GM18867 (cell line): ENCODE data around the gene PCGF2.
"Not testable (repeated sequence)": the region's sequence is repeated elsewhere in the genome, so short reads cannot be mapped to it uniquely, and the experiment has no call there.

Experiments
- ATAC-seq: cut with Tn5 transposase; IDR thresholded peaks from one replicate; pipeline ENCODE4 v1.9.1; 2021; ENCODE audit warnings: mild to moderate bottlenecking, moderate library complexity; ENCODE audit not compliant: unreplicated experiment

The PCGF2 gene

DNA sequence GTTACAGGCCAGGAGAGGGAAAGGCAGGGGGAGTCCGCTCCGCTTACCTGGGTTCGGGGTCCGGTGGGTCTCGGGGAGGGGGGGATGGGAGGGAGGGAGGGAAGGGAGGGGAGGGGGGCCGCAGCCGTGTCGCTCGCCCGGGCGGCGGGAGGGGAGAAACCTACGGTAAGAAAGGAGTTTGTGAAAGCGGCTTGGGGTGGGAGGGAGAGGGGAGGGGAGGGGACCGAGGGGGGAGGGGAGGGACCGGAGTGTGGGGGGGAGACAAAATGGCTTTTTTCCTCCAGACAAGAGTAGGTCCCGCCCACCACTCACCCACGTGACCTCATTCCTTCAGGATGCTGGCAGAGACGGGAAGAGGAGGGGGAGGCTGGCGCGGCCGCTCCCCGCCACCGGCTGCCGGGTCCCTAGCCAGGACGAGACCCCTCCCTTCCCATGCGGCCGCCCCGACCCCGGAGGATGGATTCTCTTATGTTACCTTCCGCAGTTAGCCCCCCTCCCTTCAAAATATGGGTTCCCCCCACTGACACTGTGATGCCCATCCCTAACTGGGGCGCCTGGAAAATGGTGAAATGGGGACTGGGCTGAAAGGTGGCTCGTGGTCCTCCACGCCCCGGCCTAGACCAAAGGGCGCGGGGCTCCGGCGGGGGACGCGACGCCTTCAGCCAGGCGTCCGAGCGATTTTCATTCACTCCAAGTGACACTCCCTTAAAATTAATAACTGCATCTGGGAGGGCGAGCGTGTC lies at the start of gene PCGF2:
Gene PCGF2, minus strand, starts transcription at position 188 of the 743 bp plus-strand sequence. CDS start 7,934 bp downstream, outside the sequence.
- no peak for ATAC-seq

DNA sequence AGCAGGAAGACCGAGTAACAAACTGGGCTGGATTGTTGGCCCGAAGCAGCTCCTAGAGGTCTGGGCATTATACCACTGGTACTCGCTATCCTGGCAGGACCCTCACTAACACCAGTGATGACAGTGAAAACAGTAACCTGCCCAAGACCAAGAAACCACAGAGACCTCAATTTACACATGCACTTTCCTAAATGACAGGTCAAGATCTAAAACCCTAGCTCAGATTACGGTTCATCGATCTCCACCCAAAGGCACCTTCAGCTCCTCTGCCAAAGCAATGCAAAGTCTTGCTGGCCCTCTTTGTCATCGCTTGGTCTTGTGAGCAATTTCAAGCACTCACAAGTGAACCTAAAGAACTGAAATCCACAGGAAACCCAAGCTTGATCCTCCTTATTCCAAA lies 49.7 kb upstream of the PCGF2 start:
- ATAC-seq, result no peak

DNA sequence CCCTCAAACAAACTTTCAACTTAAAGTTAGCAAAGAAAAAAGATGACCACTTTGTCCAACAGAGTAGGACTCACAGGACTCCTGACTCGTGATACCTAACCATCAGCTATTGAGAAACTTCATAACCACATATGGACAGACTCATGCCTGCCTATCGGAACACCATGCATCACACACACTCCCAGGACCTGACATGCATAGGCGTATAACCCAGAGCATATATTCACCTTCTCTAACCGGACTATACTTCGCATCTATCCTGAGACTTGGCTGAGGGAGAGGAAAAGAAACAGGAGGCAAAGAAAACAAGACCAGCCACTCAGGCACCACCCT lies 49.0 kb upstream of the PCGF2 start:
- no peak for ATAC-seq

DNA sequence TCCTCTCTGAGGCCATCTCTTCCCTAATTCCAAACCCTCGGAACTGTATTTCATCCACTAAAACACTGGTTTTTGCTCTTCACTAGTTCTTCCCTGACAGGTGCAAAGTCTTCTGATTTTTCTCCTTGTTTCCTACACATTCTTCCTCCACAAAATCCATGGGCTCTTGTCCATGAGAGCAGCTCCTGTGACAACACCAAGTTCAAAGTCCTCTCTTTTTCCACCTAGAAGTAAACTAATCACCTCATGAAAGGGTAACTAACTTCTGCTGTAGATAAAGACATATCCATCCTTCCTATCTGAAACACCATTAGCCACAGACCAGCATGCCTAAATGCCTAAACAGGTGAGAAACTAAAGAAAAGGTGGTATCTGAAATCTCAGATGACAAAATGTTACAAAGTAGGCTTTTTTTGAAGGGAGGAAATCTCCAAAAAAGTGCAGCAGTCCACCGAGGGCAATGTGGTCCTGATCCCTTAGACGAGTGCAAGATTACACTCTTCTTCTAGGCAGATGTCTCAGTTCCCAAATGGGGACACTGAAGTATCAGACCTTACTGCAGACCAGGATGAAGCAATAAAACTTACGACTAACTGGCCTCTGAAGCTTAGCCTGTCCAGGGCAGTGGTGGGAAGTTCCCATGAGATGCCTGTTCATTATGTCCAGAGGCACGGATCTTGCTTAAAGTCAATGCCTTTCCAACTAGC lies 48.5 kb upstream of the PCGF2 start:
- ATAC-seq, result no peak

DNA sequence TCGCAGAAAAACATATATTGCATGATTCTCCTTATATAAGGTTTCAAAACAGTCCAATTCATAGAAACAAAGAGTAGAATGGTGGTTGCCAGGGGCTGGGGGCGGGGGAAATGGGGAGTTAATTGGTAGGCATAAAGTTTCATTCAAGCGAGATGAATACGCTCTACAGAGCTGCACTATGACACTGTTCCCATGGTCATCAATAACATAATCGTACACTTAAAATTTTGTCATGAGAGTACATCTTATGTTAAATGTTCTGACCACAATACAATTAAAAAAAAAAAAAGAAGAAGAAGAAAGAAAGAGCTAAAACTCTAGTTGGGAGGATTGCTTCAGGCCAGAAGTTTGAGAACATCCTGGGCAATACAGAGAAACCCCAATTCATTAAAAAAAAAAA lies 46.1 kb upstream of the PCGF2 start:
- no peak for ATAC-seq

DNA sequence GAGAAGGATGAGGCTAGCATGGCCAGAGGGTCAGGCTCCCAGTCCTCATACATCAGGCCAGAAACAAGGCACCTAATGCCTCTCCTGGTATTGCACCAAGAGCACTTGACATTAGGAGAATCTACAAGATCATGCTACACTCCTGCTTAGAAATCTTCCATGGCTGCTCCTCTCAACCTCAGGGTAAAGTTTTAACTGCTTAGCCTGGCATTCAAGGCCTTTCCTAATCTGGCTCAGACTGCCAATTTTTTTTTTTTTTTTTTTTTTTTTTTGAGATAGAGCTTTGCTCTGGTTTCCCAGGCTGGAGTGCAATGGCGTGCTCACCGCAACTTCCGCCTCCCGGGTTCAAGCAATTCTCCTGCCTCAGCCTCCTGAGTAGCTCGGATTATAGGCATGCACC lies 43.0 kb upstream of the PCGF2 start:
- no peak for ATAC-seq

DNA sequence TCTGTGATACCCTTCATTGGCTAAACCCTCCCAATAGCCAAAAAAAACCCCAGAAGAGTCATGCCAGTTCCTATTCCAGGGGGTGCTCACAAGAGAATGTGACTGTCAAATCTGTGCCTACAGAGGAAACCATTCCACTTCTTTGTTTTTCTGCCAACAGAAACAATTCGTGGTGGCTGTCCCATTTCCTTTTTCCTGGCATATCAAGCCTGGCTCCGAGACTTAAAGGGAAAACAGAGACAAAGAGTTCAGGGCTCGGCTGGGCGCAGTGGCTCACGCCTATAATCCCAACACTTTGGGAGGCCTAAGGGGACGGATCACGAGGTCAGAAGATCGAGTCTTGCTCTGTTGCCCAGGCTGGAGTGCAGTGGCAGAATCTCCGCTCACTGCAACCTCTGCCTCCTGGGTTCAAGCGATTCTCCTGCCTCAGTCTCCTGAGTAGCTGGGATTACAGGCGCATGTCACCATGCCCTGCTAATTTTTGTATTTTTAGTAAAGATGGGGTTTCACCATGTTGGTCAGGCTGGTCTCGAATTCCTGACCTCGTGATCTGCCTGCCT lies 42.1 kb upstream of the PCGF2 start:
- not testable (repeated sequence) for ATAC-seq

DNA sequence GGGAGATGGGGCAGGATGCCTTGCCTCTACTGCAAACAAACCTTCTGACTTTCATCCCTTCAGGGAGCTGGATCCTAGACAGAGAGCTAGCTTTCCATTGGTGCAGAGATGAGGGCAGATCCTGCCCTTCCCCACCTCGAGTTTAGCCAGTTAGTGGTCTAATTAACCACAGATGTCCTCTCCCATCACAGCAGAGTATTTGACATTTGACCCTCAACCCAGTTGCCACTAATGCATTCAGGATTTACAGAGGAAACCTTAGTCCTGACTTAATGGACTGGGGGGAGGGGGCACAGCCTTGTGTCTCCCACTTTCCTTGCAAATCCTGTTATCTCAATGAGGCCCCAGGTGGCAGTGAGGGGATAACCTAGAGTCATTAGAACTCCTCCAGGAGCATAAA lies 41.0 kb upstream of the PCGF2 start:
- no peak for ATAC-seq

DNA sequence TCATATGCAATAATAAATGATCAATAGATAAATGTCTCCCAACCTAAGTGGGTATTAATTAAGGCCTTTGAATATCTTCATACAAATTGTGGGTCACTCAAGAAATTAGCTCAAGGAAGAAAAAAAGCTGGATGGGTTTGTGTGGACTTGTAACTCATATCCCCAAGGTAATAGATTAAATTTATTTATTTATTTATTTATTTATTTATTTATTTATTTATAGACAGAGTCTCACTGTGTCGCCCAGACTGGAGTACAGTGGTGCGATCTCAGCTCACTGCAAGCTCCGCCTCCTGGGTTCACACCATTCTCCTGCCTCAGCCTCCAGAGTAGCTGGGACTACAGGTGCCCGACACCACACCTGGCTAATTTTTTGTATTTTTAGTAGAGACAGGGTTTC lies 39.9 kb upstream of the PCGF2 start:
- not testable (repeated sequence) for ATAC-seq

DNA sequence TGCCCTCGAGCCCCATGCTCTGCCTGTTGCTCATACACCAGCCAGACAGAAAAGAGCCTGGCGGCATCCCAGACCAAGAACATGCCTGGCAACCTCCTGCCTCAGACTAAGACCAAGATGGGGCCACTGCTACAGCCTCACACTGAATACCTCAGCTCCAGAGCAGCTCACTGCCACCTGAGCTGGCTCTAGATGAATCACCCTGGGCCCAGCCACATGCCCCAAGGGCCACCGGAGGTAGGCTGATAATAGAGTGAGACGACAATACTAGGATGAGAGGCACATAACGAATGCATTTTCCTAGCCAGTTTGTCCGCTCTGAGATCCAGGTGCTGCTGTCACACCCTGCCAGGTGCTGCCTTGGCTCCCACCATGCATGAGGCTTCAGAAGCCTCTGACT lies 38.2 kb upstream of the PCGF2 start:
- no peak for ATAC-seq

DNA sequence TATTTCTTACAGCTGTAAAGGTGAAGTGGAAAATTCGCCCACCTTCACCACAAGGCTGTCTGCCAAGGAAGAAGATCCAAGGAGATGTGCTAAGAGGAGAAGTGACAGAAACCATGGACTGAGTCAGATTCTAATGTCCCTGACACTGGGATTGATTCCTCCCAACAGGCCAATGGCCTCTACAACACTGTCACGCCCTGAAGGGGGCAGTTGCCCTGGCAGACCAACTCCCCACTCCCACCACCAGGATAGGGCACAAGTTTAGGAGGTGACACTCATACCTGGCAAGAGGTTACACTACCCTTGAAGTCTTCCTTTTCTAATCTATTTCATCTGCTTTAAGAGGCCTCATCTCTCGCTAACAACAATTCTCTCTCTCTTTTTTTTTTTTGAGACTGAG lies 35.1 kb upstream of the PCGF2 start:
- no peak for ATAC-seq

DNA sequence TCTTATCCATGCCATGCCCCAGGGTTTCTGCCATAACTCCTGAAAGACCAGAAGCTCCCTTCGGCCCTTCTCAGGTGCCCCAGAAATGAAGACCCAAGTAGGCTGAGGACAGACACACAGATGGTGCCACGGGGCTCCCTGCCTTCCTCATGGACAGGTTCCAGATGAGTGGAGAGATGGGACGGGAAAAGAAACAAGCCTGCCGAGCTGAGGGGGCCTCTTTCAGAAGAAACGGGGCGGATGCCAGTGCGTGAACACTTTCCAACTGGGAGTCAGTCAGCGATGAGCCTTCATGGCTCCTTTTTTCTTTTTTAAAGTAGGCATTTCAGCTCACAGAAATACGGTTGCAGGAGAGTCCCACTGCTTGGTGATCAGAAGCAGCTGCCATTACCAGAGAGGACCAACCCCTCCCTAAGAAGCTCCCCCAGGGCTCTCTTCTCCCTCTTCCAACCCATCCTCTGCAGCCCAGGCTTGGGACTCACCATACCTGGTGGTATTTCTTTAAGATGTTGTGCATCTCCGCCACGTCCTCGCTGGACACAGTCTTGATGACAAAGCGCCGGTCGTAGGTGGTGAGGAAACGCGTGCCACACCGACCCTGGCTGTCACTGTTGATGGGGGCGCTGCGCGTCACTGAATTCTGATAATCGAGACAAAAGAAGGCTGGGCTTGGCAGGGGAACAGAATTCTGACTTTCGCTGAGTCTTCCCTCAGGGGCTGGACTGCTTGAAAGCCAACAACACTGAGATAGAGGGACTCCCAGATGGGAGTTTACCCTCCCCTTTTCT lies 32.0 kb upstream of the PCGF2 start:
- ATAC-seq, result no peak

DNA sequence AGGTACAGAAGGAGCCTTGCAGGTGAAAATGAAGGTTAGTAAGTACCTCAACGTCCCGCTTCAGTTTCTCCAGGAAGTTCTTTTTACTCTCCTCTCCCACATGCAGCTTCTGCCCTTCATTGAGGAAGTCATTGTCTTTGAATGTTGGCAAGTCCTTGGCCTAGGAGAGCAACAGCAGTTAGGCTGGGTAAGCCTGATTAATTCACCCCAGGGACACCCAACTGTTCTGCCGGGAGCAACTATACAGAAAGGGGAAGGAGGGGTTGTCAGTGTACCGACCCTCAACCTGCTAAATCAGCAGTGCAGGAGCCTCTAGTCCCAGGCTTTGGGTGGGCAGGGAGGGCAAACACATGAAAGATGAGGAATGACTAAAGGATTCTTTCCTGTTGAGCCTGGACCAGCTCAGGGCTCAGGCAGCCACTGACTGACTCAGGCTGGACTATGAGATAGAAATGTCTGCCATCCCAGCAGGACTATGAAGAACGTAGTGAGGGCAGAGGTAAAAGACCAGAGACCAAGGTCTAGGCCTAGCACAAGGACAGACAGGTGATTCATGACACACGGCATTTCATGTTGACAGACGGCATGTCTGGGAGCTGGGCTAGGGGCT lies 29.6 kb upstream of the PCGF2 start:
- no peak for ATAC-seq

DNA sequence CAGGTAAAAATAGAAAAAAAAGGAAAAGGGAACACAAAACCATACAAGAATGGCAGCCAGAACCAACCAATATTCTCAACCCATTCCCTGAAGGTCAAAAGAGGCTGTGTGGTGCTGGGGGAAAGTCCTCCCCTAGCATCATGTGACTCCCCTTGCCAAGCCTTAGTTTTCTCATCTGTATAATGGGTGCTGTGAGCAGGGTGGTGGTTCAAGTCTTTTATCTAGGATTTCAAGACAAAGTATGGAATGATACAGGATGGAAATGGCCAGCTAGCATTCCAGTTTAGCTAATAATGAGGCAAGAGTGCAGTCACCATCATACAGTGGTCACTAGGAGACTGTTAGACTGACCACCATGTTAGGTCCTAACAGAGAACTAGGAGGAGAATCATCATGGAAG lies 25.1 kb upstream of the PCGF2 start:
- ATAC-seq, result no peak

DNA sequence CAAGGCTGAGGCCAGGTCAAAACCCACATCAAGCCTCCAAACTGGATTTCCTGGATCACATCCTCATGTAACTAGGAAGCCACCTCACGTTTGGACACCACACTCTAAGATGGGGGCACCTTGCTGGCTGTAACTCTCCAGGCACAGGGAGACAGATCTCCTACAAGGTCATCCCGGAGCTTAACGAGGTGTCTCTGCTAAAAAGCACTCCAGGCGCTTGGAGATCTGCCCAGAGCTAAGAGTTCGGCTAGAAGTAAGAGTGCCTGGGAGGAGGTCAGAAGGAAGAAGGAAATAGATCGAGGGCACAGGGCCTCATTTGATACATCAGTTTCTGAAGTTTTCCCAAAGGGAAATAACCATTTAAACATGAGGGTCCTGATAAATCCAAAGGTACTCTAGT lies 20.3 kb upstream of the PCGF2 start:
- no peak for ATAC-seq

DNA sequence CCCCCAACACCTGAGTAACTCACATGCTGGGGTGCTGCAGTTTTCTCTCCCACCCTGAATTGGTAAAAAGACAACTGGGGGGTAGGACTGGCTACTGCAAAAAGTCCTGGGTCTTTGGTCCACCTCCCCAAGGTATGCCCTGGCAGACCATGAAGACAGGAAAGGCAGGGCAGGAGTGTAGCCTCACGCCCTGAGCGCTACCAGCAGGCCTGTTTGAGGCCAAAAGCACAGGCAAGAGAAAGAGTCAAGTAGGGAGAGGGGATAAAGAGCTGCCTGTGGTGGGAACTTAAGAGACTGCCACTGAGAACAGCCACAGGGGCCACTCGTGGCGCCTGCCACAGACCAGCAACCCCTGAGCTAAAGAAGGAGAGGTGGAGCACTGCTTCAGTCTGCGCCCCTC lies 18.2 kb upstream of the PCGF2 start:
- no peak for ATAC-seq

DNA sequence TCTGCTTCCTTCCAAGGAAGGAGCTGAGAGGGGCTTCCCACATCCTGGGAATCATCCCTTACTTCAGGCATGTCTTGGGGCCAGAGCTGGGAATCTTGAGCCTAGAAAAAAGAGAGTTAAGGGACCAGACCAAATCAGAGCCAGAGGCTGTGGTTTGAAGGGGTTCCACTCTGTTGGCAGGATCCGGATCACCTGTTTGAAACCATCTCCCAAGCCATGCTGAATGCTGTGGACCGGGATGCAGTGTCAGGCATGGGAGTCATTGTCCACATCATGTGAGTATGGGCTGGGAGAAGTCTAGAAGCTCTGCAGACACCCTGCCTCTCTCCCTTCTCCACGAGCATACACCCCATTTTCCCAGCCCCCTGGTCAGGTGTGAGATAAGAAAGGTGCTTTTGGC lies 14.1 kb upstream of the PCGF2 start:
- ATAC-seq, result no peak

DNA sequence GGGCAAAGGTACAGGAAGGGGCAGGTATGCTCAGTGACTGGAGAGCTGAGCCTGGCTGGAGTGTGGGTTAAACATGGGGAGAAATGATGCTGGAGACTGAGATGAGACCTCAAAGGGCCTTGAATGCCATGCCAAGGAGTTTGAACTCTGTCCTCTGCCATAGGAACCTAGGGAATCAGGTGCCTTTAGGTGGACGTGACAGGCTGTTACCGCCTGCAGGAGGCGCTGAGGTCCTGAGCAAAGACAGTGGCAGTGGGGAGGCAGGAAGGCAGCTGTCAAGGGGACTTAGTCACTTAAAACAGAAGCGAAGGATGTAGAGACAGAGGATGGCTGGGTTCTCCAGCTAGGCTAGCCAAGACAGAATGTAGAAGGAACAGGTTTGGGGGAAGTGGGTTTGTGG lies 13.5 kb upstream of the PCGF2 start:
- ATAC-seq, result no peak

DNA sequence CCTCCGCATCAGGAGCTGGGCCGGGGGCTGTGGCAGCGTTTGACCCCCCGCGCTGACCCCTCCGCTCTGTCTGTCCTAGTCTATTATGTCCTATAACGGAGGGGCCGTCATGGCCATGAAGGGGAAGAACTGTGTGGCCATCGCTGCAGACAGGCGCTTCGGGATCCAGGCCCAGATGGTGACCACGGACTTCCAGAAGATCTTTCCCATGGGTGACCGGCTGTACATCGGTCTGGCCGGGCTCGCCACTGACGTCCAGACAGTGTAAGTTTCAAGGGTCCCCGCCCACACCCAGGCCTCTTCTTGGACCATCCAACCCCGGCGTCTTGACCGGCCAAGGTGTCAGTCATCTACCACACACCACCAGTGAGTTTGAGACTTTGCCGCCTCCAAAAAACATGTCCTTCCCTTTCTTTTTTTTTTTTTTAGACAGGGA lies 5.0 kb upstream of the PCGF2 start:
- no peak for ATAC-seq

DNA sequence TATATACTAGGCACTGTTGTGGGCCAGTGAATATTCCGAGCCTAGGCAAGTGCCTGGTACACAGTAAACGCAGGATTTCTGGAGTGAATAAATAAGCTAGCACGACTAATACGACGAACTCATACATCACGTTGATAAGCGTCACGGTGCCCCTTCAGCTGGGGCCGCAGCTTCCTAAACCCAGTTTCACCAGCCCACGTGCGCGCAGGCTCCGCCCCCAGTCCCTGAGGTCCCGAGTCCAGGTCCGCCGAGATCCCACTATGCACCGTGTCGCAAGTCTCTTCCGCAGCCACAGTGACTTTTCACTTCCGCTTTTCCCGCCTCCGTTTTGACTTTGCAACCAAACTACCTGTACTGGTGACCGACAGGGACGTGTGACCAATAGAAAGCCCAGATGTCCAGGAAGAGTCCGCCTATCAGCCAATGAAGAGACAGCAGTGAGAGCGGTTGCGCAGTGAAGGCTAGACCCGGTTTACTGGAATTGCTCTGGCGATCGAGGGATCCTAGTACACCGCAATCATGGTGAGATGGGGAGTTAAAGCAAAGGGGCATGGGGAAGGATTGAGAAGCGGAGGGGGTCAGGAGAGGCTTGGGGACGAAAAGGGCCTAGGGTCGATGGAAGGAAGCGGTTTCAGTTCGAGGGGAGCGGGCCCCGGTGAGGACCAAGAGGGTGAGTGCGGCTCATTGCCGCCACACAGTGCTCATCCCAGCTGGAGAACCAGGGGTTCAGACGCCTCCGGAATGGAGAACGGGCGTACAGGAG lies 4.4 kb upstream of the PCGF2 start, which contains the start of gene PSMB3:
Gene PSMB3, plus strand, starts transcription at position 434 of the 763 bp plus-strand sequence. Its CDS starts 86 bp downstream, at position 520.
- ATAC-seq, result peak; percentile 91
